H9 (cell line): ENCODE data around the gene SDK1. TPM values are rescaled to one million over a fixed set of nuclear protein-coding genes. Genes with fewer than 3 reads are reported as not detected.

Experiments used
- DNase-seq: peaks from one replicate; pipeline ENCODE4 v3.0.0-alpha.2; 2017
- H2AFZ ChIP-seq: one replicate; pipeline ENCODE4 v1.6.1; 2013; ENCODE audit warnings: mild to moderate bottlenecking, low read length, control low read depth, moderate library complexity
- H2AK5ac ChIP-seq: 2 replicates; pipeline ENCODE4 v1.6.1; 2013; ENCODE audit warnings: low read length, control low read depth, mixed read lengths; ENCODE audit not compliant: insufficient read length
- H2BK120ac ChIP-seq: one replicate; pipeline ENCODE4 v1.6.1; 2013; ENCODE audit warnings: low read depth, mild to moderate bottlenecking, low read length, control low read depth, inconsistent platforms; ENCODE audit not compliant: poor library complexity, severe bottlenecking
- H2BK12ac ChIP-seq: 2 replicates; pipeline ENCODE4 v1.6.1; 2013; ENCODE audit warnings: low read length, control low read depth, mixed read lengths, low read depth; ENCODE audit not compliant: insufficient read length
- H2BK15ac ChIP-seq: 2 replicates; pipeline ENCODE4 v1.6.1; 2013; ENCODE audit warnings: low read depth, low read length, control low read depth
- H2BK20ac ChIP-seq: one replicate; pipeline ENCODE4 v1.6.1; 2013; ENCODE audit warnings: low read depth, mild to moderate bottlenecking, low read length, control low read depth, inconsistent platforms; ENCODE audit not compliant: poor library complexity, severe bottlenecking
- H2BK5ac ChIP-seq: 2 replicates; pipeline ENCODE4 v1.6.1; 2013; ENCODE audit warnings: low read length, control low read depth, mixed read lengths; ENCODE audit not compliant: insufficient read length
- H3K14ac ChIP-seq: 2 replicates; pipeline ENCODE4 v1.6.1; 2013; ENCODE audit warnings: low read length, control low read depth; ENCODE audit not compliant: insufficient read depth
- H3K18ac ChIP-seq: 2 replicates; pipeline ENCODE4 v1.6.1; 2013; ENCODE audit warnings: low read depth, mild to moderate bottlenecking, mixed read lengths, low read length, control low read depth; ENCODE audit not compliant: insufficient read length
- H3K23ac ChIP-seq: 2 replicates; pipeline ENCODE4 v1.6.1; 2013; ENCODE audit warnings: low read length, control low read depth, mixed read lengths, low read depth; ENCODE audit not compliant: insufficient read length
- H3K23me2 ChIP-seq: 2 replicates; pipeline ENCODE4 v1.6.1; 2013; ENCODE audit warnings: low read depth, mild to moderate bottlenecking, mixed read lengths, low read length, control low read depth; ENCODE audit not compliant: insufficient read length, poor library complexity, severe bottlenecking
- H3K27ac ChIP-seq: 2 replicates; pipeline ENCODE4 v1.5.1; 2013; ENCODE audit warnings: low read length, control low read depth, mixed read lengths, low read depth; ENCODE audit not compliant: insufficient read length
- H3K27me3 ChIP-seq: 2 replicates; pipeline ENCODE4 v1.6.1; 2013; ENCODE audit warnings: low read length, control low read depth, inconsistent platforms; ENCODE audit not compliant: insufficient read depth
- H3K4ac ChIP-seq: 2 replicates; pipeline ENCODE4 v1.6.1; 2013; ENCODE audit warnings: low read depth, mild to moderate bottlenecking, control low read depth, inconsistent platforms, low read length, moderate library complexity
- H3K4me1 ChIP-seq: 2 replicates; pipeline ENCODE4 v1.6.1; 2013; ENCODE audit warnings: low read length, control low read depth, inconsistent platforms; ENCODE audit not compliant: insufficient read depth
- H3K4me2 ChIP-seq: 2 replicates; pipeline ENCODE4 v1.6.1; 2013; ENCODE audit warnings: low read length, control low read depth, mixed read lengths; ENCODE audit not compliant: insufficient read length, insufficient read depth
- H3K56ac ChIP-seq: 2 replicates; pipeline ENCODE4 v1.6.1; 2013; ENCODE audit warnings: low read depth, mild to moderate bottlenecking, mixed read lengths, low read length, control low read depth; ENCODE audit not compliant: insufficient read length
- H3K79me1 ChIP-seq: 2 replicates; pipeline ENCODE4 v1.6.1; 2013; ENCODE audit warnings: low read depth, mild to moderate bottlenecking, moderate library complexity, low read length, control low read depth, inconsistent platforms; ENCODE audit not compliant: insufficient read depth, poor library complexity, severe bottlenecking
- H3K79me2 ChIP-seq: 2 replicates; pipeline ENCODE4 v1.6.1; 2013; ENCODE audit warnings: low read length, control low read depth, inconsistent platforms; ENCODE audit not compliant: insufficient read depth
- H3K9ac ChIP-seq: 2 replicates; pipeline ENCODE4 v1.6.1; 2013; ENCODE audit warnings: low read length, control low read depth, mixed read lengths; ENCODE audit not compliant: insufficient read length; ENCODE audit errors: extremely low read depth
- H3K9me3 ChIP-seq: one replicate; pipeline ENCODE4 v1.6.1; 2013; ENCODE audit warnings: low read depth, low read length, inconsistent platforms; ENCODE audit not compliant: control insufficient read depth
- H3T11ph ChIP-seq: one replicate; pipeline ENCODE4 v1.6.1; 2013; ENCODE audit warnings: mild to moderate bottlenecking, low read length, control low read depth, inconsistent platforms
- H4K20me1 ChIP-seq: one replicate; pipeline ENCODE4 v1.6.1; 2013; ENCODE audit not compliant: control insufficient read depth, insufficient read length, insufficient read depth
- H4K5ac ChIP-seq: 2 replicates; pipeline ENCODE4 v1.6.1; 2013; ENCODE audit warnings: low read depth, mild to moderate bottlenecking, mixed read lengths, low read length, control low read depth; ENCODE audit not compliant: insufficient read length
- H4K8ac ChIP-seq: replicated peaks from 2 replicates; pipeline ENCODE4 v1.6.1; 2013; ENCODE audit warnings: low read length, control low read depth, mixed read lengths, low read depth; ENCODE audit not compliant: insufficient read length
- H4K91ac ChIP-seq: 2 replicates; pipeline ENCODE4 v1.6.1; 2013; ENCODE audit warnings: low read depth, mild to moderate bottlenecking, moderate library complexity, mixed read lengths, low read length, control low read depth; ENCODE audit not compliant: insufficient read length
- H3K27ac Mint-ChIP-seq, 3 experiments: 2 replicates in 2 of 3; 3 replicates in 1 of 3; pipeline ENCODE4 v1.8.0; 2020 to 2021; ENCODE audit warnings: mixed read lengths in 3 of 3, mild to moderate bottlenecking in 1 of 3, moderate library complexity in 1 of 3
- H3K27me3 Mint-ChIP-seq: 2 replicates; pipeline ENCODE4 v1.8.0; 2021; ENCODE audit warnings: low read depth, mild to moderate bottlenecking, moderate library complexity, mixed read lengths
- H3K36me3 Mint-ChIP-seq, 3 experiments: 2 replicates in 2 of 3; 3 replicates in 1 of 3; pipeline ENCODE4 v1.8.0; 2020 to 2021; ENCODE audit warnings: low read depth in 3 of 3, mixed read lengths in 3 of 3; ENCODE audit not compliant: insufficient read depth in 1 of 3
- H3K4me1 Mint-ChIP-seq, 2 experiments: 2 replicates each; pipeline ENCODE4 v1.8.0; 2020; ENCODE audit warnings: mixed read lengths in 2 of 2
- H3K4me3 Mint-ChIP-seq, 2 experiments: 2 replicates in 1 of 2; 3 replicates in 1 of 2; pipeline ENCODE4 v1.8.0; 2020 to 2021; ENCODE audit warnings: mild to moderate bottlenecking in 2 of 2, mixed read lengths in 2 of 2, moderate library complexity in 1 of 2
- H3K9me3 Mint-ChIP-seq, 2 experiments: 2 replicates in 1 of 2; 3 replicates in 1 of 2; pipeline ENCODE4 v1.8.0; 2020; ENCODE audit warnings: mild to moderate bottlenecking in 2 of 2, mixed read lengths in 2 of 2, moderate library complexity in 1 of 2
- WGBS: extraction: QIAGEN DNeasy Blood & Tissue Kit; methylation state at CpG from one replicate; pipeline ENCODE4 v1.1.7; 2013; ENCODE audit warnings: missing lambda C conversion rate, low lambda C conversion rate, mixed read lengths; ENCODE audit not compliant: insufficient read length; ENCODE audit errors: extremely low coverage; 5-methylcytosine and 5-hydroxymethylcytosine counted together
- total RNA-seq: library from RNA; stranded (reverse); gene quantifications from 2 replicates; pipeline ENCODE4 v1.2.1, GENCODE V29; 2021
- TF ChIP-seq, protein P1 (sequence below): fragments of 200-600 bp; sonication (generic); conservative IDR thresholded peaks from 3 replicates; pipeline ENCODE4 v1.8.0; 2021; ENCODE audit warnings: antibody characterized with exemption, mild to moderate bottlenecking

SDK1 gene
- total RNA-seq, 1 experiment from 2014 or later, result 8.7 TPM

DNA sequence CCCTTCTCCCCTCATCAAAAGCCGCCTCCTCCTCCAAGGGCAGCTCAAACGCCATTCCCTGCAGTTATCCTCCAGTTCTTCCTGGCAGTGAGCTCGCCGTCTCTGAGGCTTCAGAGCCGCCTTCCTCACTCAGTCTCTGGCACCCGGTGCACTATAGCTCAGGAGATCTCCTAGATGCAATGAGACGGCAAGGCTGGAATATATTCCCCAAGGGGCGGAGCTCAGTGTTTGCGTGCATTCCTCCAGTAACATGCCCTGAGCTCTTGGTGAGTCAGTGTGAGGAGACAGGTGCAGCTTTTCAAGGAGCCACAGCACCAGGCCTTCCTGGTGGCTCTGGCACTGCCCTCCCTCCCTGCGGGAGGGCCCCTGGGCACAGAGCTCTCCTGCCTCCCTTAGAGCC lies 868.4 kb downstream of the SDK1 start:
- H3K4me1 Mint-ChIP-seq, result peaks cover 20 to 22% of the 10 kb centered on the region in 2 experiments
- Histone ChIP-seq H3K14ac (no peak overlapping the region), H3K56ac (no peak overlapping the region), H2AK5ac (no peak overlapping the region), H3K27me3 (no peaks in the 10 kb centered on the region), H3T11ph (no peak overlapping the region), H4K20me1 (peaks cover 3% of the 10 kb centered on the region), H3K9me3 (no peaks in the 10 kb centered on the region), H3K4me2 (no peak overlapping the region), H3K9ac (no peak overlapping the region), H4K91ac (no peak overlapping the region), H4K8ac (no peak overlapping the region), H3K27ac (no peak overlapping the region), H2BK20ac (no peak overlapping the region), H3K79me1 (no peaks in the 10 kb centered on the region), H2BK15ac (no peak overlapping the region), H3K4ac (no peak overlapping the region), H3K18ac (no peak overlapping the region), H2BK5ac (no peak overlapping the region), H3K4me1 (no peaks in the 10 kb centered on the region), H2BK120ac (no peak overlapping the region), H2BK12ac (no peak overlapping the region), H2AFZ (no peak overlapping the region), H3K23me2 (no peaks in the 10 kb centered on the region), H3K23ac (no peak overlapping the region), H4K5ac (no peak overlapping the region), H3K79me2 (no peaks in the 10 kb centered on the region)
- no peak overlapping the region for H3K4me3 Mint-ChIP-seq
- TF ChIP-seq, protein P1, sequence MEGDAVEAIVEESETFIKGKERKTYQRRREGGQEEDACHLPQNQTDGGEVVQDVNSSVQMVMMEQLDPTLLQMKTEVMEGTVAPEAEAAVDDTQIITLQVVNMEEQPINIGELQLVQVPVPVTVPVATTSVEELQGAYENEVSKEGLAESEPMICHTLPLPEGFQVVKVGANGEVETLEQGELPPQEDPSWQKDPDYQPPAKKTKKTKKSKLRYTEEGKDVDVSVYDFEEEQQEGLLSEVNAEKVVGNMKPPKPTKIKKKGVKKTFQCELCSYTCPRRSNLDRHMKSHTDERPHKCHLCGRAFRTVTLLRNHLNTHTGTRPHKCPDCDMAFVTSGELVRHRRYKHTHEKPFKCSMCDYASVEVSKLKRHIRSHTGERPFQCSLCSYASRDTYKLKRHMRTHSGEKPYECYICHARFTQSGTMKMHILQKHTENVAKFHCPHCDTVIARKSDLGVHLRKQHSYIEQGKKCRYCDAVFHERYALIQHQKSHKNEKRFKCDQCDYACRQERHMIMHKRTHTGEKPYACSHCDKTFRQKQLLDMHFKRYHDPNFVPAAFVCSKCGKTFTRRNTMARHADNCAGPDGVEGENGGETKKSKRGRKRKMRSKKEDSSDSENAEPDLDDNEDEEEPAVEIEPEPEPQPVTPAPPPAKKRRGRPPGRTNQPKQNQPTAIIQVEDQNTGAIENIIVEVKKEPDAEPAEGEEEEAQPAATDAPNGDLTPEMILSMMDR, result no peak
- H3K9me3 Mint-ChIP-seq, result no peaks in the 10 kb centered on the region
- DNase-seq, result no peak
- peak overlapping the region in 1 of 3 experiments; percentile 82; a peak in 2 of 7 replicates for H3K27ac Mint-ChIP-seq
- no CpG with 5 or more reads among the region's 10 CpGs for WGBS
- H3K27me3 Mint-ChIP-seq, result no peaks in the 10 kb centered on the region
- H3K36me3 Mint-ChIP-seq, result peaks cover 0 to 1% (median 0%) of the 10 kb centered on the region in 3 experiments; a peak in 1 of 7 replicates
